ENCODE data around the gene GALNS.

GRCh38 chr16:88770461-88771293 lies 86.1 kb downstream of the GALNS start:
- no peak for TF ChIP-seq EP300 (conservative IDR thresholded peaks at IDR 0.05; ENCODE audit: poor library complexity, severe bottlenecking)
- TF ChIP-seq EZH2 (IDR thresholded peaks at IDR 0.05; ENCODE audit: borderline replicate concordance, insufficient read depth, low read length, poor library complexity, severe bottlenecking) = no peak
- no peak for TF ChIP-seq CTCF (IDR thresholded peaks at IDR 0.05; ENCODE audit: poor library complexity, severe bottlenecking)
- no peak for TF ChIP-seq POLR2AphosphoS5 (IDR thresholded peaks at IDR 0.05)
- TF ChIP-seq RAD21 (conservative IDR thresholded peaks at IDR 0.05) = no peak
